ENCODE measurements around the gene CALB2. TPM values are rescaled to one million over a fixed set of nuclear protein-coding genes. Genes with fewer than 3 reads are reported as not detected.
"Not testable (repeated sequence)": the region's sequence is repeated elsewhere in the genome, so short reads cannot be mapped to it uniquely, and the experiment has no call there.

Gene CALB2, protein sequence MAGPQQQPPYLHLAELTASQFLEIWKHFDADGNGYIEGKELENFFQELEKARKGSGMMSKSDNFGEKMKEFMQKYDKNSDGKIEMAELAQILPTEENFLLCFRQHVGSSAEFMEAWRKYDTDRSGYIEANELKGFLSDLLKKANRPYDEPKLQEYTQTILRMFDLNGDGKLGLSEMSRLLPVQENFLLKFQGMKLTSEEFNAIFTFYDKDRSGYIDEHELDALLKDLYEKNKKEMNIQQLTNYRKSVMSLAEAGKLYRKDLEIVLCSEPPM
- 1.6 TPM in 2 replicates for total RNA-seq (2014; rRNA removed; shearing (Covaris generic))
- 7.2 and 9.2 TPM in 2 replicates for polyA plus RNA-seq (2014; cell fraction: nucleus; rRNA removed)

- DNase-seq (ENCODE audit: extremely low read depth, low read depth) = peak; percentile 28
These were observed at the start of gene CALB2 for GRCh38 chr16:71358464-71358998. TSS of gene CALB2 (plus strand) at chr16:71358723. CDS start at chr16:71358793, 70 bp downstream.

DNA sequence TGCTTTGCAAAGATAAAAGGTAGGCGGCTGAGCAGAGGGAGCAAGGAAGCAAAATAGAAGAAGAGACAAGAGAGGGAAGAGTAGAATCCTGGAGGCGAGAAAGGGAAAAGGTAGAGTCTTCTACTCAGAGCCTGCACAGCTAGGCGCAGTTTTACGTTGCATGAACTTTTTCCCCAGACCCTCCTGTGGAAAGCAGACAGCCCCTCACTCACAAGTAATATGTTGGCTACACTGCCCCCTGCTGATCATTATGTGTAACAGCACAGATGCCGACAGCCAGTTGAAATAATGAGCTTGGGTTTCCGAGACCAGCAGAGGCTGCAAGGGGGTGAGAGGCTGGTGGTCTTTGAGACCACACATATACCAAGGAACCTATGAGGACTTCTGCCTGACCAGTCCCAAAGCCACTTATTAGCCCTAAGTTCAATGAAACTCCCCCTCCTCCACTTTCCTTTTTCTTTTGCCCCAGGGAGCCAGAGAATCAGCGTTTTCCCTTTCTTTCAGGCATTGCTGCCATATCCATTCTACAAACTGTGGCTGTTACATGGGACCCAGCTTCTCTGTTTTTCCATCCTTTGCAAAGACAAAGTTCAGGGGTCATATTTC is 46.9 kb upstream of the CALB2 start:
- DNase-seq (ENCODE audit: extremely low read depth, low read depth) = peak; percentile 14

- not testable (repeated sequence) for DNase-seq (ENCODE audit: extremely low read depth, low read depth)
These were observed 44.9 kb upstream of the CALB2 start for GRCh38 chr16:71313591-71313990.

DNA sequence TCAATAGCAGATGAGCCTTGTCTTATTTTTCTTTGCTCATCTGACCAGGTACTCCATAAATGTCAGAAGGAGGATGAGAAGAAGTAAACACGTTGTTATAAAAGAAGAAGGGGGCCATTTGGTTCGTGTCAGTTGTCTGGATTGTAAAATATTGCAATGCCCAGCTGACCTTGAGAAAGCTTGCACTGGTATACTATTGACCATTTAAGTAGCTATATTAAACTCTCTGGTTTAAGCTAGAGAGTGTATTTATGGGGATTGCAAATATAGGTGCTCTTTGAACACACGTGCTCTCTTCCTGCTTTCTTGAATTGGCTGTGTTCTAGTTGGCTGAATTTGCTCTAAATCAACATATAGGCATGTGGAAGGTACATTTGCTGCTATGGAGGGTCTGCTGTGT is 43.3 kb upstream of the CALB2 start:
- DNase-seq (ENCODE audit: extremely low read depth, low read depth) = no peak

GRCh38 chr16:71319999-71320398 is 38.5 kb upstream of the CALB2 start:
- DNase-seq (ENCODE audit: extremely low read depth, low read depth) = no peak

GRCh38 chr16:71327720-71328119 is 30.8 kb upstream of the CALB2 start:
- DNase-seq (ENCODE audit: extremely low read depth, low read depth) = no peak

DNA sequence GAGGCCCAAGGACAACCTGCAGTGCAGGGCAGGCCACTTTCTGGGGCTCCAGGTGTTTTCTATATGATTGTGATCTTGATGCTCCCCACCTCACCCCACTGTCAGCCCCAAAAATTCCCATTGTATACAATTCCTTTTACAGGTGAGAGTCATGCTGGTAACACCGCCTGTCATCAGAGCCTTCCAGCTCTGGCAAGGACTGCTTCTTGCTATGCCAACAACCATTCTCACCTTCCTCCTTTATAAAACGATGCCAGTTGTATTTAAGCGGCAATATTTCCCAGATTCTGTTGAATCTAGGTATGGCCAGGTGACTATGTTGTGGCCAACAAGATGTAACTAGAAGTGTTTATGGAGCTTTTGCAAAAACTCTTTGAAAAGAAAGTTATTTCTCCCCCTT is 30.4 kb upstream of the CALB2 start:
- no peak for DNase-seq (ENCODE audit: extremely low read depth, low read depth)

DNA sequence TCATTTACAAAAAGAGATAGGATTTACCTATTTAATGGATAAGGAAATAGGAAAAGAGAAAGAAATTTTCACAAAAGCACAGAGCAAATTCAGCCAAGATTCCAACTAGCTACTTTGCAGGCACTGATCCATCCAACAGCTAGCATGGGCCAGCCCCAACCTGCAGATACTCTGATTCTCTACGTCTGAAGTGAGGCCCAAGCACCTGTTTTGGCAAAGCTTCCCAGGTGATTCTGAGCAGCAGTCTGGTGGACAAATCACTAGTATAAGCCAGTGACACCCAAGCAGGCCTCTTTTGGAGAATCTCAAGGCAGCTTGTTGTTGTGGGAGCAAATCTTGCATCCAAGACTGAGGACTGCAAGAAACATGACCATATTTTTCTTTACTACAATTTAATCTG is 20.9 kb upstream of the CALB2 start:
- DNase-seq (ENCODE audit: extremely low read depth, low read depth) = no peak

GRCh38 chr16:71338193-71338592 is 20.3 kb upstream of the CALB2 start:
- peak; percentile 35 for DNase-seq (ENCODE audit: extremely low read depth, low read depth)

GRCh38 chr16:71338632-71339031 is 19.9 kb upstream of the CALB2 start:
- no peak for DNase-seq (ENCODE audit: extremely low read depth, low read depth)

- no peak for DNase-seq (ENCODE audit: extremely low read depth, low read depth)
These were observed 19.0 kb upstream of the CALB2 start for GRCh38 chr16:71339236-71340171.

- DNase-seq (ENCODE audit: extremely low read depth, low read depth) = no peak
These were observed 18.1 kb upstream of the CALB2 start for GRCh38 chr16:71340406-71340805.

DNA sequence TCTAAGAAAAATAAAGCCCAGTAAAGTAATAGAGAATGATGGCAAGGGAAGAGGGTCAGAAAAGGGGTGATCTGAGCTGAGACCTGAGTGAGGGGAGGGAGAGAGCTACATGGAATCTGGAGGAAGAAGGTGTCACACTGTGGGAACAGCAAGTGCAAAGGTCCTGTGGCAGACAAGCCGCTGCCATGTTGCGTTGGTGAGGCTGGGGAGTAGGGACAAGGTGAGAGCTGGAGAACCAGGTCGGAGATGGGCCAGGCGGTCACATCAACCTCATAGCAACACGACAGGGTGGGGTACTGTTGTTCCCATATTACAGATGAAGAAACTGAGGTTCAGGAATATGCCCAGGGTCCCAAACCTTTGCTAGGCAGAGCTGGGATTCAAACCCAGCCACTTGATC is 16.6 kb upstream of the CALB2 start:
- DNase-seq (ENCODE audit: extremely low read depth, low read depth) = no peak

DNA sequence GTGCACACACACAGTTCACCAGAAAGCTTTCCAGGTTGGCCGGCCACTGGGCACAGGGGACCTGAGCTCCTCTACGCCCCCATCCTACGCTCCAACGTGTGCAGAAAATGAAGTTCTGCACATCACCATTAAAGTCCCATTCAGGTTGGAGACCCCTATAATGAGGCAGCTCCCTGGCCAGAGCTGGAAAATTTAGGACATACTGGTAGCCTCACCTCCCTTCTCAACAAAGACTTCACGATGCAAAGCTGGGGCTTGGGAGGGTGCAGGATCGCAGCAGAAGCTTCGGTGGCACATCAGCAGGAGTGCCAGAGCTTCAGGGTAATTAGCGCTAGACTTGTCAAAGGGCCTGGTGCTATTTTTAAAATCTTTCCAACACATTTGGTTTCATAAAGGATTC is 15.4 kb upstream of the CALB2 start:
- no peak for DNase-seq (ENCODE audit: extremely low read depth, low read depth)

DNA sequence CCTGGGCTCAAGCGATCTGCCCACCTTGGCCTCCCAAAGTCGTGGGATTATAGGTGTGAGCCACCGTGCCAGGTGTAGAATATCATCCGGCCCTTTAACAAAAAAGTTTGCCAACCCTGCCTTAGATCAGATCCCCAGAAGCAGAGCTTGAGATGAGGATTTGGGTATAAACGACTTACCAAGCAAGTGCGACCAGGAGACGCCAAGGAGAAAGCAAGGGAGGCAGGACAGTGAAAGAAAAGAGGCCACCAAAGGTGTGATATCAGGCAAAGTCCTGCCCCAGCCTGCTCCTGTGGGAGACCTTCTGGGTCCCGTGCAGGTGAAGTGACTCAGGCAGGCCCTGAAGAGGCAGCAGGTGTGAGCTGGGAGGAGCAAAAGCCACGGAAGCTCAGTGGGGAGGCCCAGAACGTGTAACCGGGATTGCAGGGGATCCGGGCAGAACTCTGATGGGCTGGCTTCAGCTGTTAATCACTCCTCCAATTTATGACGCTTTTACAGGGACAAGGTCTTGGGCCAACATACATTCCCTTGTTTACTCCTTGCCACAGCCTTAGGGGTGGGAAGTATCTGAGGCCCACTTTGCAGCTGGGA is 14.1 kb upstream of the CALB2 start:
- no peak for DNase-seq (ENCODE audit: extremely low read depth, low read depth)

DNA sequence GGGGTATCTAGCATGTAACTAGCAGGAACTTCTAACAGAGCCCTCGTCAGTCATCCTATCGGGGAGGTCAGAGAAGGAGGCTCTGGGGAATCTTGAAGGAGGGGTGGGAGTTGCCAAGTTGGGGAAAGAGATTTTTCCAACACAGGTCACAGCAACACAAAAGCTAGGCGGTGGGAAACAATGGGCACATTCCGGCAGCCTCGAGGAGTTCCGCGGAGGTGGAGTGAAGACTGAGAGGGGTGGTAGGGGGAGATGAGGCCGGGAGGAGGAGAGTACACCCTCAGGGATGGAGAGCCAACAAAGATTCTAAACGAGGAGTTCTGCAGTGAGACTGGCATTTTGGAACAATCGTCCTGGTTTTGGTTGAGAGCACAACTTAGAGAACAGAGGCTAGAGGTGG is 13.5 kb upstream of the CALB2 start:
- no peak for DNase-seq (ENCODE audit: extremely low read depth, low read depth)

- DNase-seq (ENCODE audit: extremely low read depth, low read depth) = no peak
These were observed 11.4 kb upstream of the CALB2 start for GRCh38 chr16:71347146-71347545.

- no peak for DNase-seq (ENCODE audit: extremely low read depth, low read depth)
These were observed 10.0 kb upstream of the CALB2 start for GRCh38 chr16:71348262-71349085.

DNA sequence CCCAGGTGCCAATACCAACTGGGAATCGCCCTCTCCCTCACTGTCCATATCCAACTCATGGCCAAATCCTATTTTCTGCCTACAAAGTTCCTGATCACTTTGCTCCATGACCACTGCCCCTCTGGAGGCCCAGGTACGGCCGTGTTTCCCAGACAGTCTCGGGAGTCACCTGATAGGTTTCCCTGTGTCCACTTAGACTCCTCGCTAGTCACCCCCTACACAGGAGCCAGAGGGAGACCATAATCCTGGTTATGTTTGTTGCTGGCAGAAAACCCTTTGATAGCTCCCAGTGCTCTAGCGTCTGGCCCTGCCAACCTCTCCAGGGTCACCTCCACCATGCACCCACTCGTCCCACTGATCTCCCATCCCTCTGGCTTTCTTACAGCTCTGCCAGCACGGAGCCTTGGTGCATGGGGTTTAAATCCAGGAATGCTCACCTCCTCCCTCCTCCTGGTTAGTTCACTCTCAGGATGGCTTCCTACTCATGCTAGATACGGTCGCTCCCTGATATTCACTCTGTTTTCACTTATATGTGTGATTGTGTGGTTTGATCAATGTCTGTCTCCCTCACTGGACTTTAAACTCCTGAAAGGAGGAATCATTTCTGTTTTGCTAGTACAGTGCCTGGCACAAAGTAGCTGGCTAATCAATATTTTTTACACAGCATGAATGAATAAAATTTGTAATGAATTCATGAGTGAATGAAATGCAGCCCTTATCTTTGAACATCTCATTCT is 7.5 kb upstream of the CALB2 start:
- no peak for DNase-seq (ENCODE audit: extremely low read depth, low read depth)

All from NCI-H460 (cell line).